HepG2 (cell line): ENCODE results near the gene AP2S1. TPM values are rescaled to one million over a fixed set of nuclear protein-coding genes. Genes with fewer than 3 reads are reported as not detected.

ENCODE experiments used
- ARID4A ChIP-seq: sonication (generic); formaldehyde crosslinking; IDR thresholded peaks from 2 replicates; pipeline ENCODE4 v1.5.0; 2020; ENCODE audit warnings: mild to moderate bottlenecking, missing genetic modification reagents, borderline replicate concordance
- CHCHD3 ChIP-seq: sonication (generic); formaldehyde crosslinking; IDR thresholded peaks from 2 replicates; pipeline ENCODE4 v1.8.0; 2022; ENCODE audit warnings: mild to moderate bottlenecking, missing genetic modification reagents, moderate library complexity
- FOXC1 ChIP-seq: sonication (generic); formaldehyde crosslinking; IDR thresholded peaks from 2 replicates; pipeline ENCODE4 v1.8.0; 2022; ENCODE audit warnings: mild to moderate bottlenecking, missing genetic modification reagents, borderline replicate concordance
- LCORL ChIP-seq, 2 experiments: fragments of 450-650 bp in 1 of 2; sonication (generic) in 1 of 2; formaldehyde crosslinking in 1 of 2; IDR thresholded peaks; 2 replicates each; pipeline versions ENCODE4 v1.5.0 to v1.6.1; 2017 to 2020; ENCODE audit warnings: antibody characterized with exemption in 1 of 2, missing genetic modification reagents in 1 of 2
- PATZ1 ChIP-seq: sonication (generic); formaldehyde crosslinking; IDR thresholded peaks from 2 replicates; pipeline ENCODE4 v1.4.0; 2020; ENCODE audit warnings: missing genetic modification reagents
- TBX2 ChIP-seq: sonication (generic); formaldehyde crosslinking; IDR thresholded peaks from 2 replicates; pipeline ENCODE4 v1.5.0; 2020; ENCODE audit warnings: missing genetic modification reagents, mild to moderate bottlenecking, borderline replicate concordance
- ZBTB20 ChIP-seq: sonication (generic); formaldehyde crosslinking; IDR thresholded peaks from 2 replicates; pipeline ENCODE4 v1.8.1; 2023; ENCODE audit warnings: missing genetic modification reagents, low read depth, mild to moderate bottlenecking, borderline replicate concordance
- ZBTB7A ChIP-seq: sonication (generic); formaldehyde crosslinking; IDR thresholded peaks from 2 replicates; pipeline ENCODE4 v1.8.0; 2022; ENCODE audit warnings: mild to moderate bottlenecking, missing genetic modification reagents
- ZFP82 ChIP-seq: sonication (generic); formaldehyde crosslinking; IDR thresholded peaks from 2 replicates; pipeline ENCODE4 v1.5.1; 2020; ENCODE audit warnings: mild to moderate bottlenecking, missing genetic modification reagents, borderline replicate concordance
- ZFP91 ChIP-seq: sonication (generic); formaldehyde crosslinking; IDR thresholded peaks from 2 replicates; pipeline ENCODE4 v1.9.0; 2022; ENCODE audit warnings: missing genetic modification reagents, mild to moderate bottlenecking, borderline replicate concordance
- ZNF501 ChIP-seq: sonication (generic); formaldehyde crosslinking; IDR thresholded peaks from 2 replicates; pipeline ENCODE4 v1.5.1; 2020; ENCODE audit warnings: mild to moderate bottlenecking, moderate library complexity, missing genetic modification reagents
- ZNF710 ChIP-seq: sonication (generic); formaldehyde crosslinking; IDR thresholded peaks from 2 replicates; pipeline ENCODE4 v1.5.0; 2020; ENCODE audit warnings: mild to moderate bottlenecking, missing genetic modification reagents, borderline replicate concordance
- polyA plus RNA-seq, 8 experiments: library from polyadenylated mRNA; depleted of rRNA in 3 of 8; stranded (reverse) in 7 of 8; unstranded in 1 of 8; fragments of >200 nt; fragmentation: Illumina TruSeq in 4 of 8; extraction: Trizol in 4 of 8; gene quantifications; 2 replicates each; pipeline versions ENCODE4 v1.2.1 to v1.2.3, GENCODE V29; 2011 to 2016; ENCODE audit warnings: low read depth in 4 of 8, missing spikeins in 1 of 8, mixed read lengths in 1 of 8; ENCODE audit not compliant: insufficient read depth in 1 of 8
- total RNA-seq, 5 experiments: library from RNA; depleted of rRNA; stranded (reverse); fragments of >200 nt; fragmentation: Illumina TruSeq; extraction: Trizol; gene quantifications; 2 replicates each; pipeline ENCODE4 v1.2.3, GENCODE V29; 2016; ENCODE audit warnings: low read depth in 1 of 5
- TF ChIP-seq, protein P1 (sequence below): sonication (generic); formaldehyde crosslinking; IDR thresholded peaks from 2 replicates; pipeline ENCODE4 v1.5.0; 2020; ENCODE audit warnings: missing genetic modification reagents
- TF ChIP-seq, protein P2 (sequence below): sonication (generic); formaldehyde crosslinking; IDR thresholded peaks from 2 replicates; pipeline ENCODE4 v1.5.1; 2020; ENCODE audit warnings: mild to moderate bottlenecking, missing genetic modification reagents, moderate library complexity

Gene AP2S1
- total and polyA plus RNA-seq, 2 of the 13 experiments (the other 11 are each of a cell fraction or from before 2014, with no cell fraction given), result 45.2 to 86.1 TPM

- TF ChIP-seq ZNF710 (CRISPR knock-in tag) (no peak), PATZ1 (CRISPR knock-in tag) (no peak), FOXC1 (CRISPR knock-in tag) (0 out of 2 replicates have a peak, but pooled peaks have one; percentile 21), ZFP91 (CRISPR knock-in tag) (0 out of 2 replicates have a peak, but pooled peaks have one; percentile 28), ZBTB7A (CRISPR knock-in tag) (peak; percentile 51; the same call in 1 of the 2 replicates), LCORL (IDR thresholded peaks at IDR 0.05) (no peak), LCORL (CRISPR knock-in tag; IDR thresholded peaks at IDR 0.05) (0 out of 2 replicates have a peak, but pooled peaks have one; percentile 40), ZFP82 (CRISPR knock-in tag) (no peak), ZBTB20 (CRISPR knock-in tag) (no peak), CHCHD3 (CRISPR knock-in tag) (no peak), TBX2 (0 out of 2 replicates have a peak, but pooled peaks have one; percentile 20), ARID4A (CRISPR knock-in tag) (peak; percentile 34; the same call in 1 of the 2 replicates), ZNF501 (CRISPR knock-in tag) (0 out of 2 replicates have a peak, but pooled peaks have one; percentile 34)
- TF ChIP-seq, protein P1, sequence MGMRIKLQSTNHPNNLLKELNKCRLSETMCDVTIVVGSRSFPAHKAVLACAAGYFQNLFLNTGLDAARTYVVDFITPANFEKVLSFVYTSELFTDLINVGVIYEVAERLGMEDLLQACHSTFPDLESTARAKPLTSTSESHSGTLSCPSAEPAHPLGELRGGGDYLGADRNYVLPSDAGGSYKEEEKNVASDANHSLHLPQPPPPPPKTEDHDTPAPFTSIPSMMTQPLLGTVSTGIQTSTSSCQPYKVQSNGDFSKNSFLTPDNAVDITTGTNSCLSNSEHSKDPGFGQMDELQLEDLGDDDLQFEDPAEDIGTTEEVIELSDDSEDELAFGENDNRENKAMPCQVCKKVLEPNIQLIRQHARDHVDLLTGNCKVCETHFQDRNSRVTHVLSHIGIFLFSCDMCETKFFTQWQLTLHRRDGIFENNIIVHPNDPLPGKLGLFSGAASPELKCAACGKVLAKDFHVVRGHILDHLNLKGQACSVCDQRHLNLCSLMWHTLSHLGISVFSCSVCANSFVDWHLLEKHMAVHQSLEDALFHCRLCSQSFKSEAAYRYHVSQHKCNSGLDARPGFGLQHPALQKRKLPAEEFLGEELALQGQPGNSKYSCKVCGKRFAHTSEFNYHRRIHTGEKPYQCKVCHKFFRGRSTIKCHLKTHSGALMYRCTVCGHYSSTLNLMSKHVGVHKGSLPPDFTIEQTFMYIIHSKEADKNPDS (CRISPR knock-in tag), result no peak
- TF ChIP-seq, protein P2, sequence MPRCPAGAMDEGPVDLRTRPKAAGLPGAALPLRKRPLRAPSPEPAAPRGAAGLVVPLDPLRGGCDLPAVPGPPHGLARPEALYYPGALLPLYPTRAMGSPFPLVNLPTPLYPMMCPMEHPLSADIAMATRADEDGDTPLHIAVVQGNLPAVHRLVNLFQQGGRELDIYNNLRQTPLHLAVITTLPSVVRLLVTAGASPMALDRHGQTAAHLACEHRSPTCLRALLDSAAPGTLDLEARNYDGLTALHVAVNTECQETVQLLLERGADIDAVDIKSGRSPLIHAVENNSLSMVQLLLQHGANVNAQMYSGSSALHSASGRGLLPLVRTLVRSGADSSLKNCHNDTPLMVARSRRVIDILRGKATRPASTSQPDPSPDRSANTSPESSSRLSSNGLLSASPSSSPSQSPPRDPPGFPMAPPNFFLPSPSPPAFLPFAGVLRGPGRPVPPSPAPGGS, result no peak
Measured at GRCh38 chr19:46840498-46840942, 10.1 kb downstream of the AP2S1 start (continued).
